ENCODE data around the gene MLH3.

DNA sequence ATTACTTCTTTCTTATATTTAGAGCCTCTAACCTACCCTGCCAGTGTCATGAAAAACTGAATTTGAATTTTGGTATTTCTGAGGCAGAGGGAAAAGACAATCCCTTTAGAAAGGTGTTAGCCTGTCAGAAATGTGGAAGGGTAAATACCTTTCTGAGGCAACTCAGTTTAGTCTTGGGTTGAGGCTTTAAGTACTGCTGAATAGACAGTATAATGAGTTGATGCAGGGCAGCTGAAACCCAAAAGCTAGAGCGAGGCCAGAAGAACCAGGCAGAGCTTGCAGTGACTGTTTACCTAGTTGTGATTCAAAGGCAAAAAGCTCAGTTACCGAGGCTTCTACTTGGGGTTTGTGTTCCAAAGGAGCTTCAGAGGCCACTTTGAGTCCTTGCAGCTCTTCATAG lies 36.9 kb upstream of the MLH3 start:
- TF ChIP-seq, protein P1, sequence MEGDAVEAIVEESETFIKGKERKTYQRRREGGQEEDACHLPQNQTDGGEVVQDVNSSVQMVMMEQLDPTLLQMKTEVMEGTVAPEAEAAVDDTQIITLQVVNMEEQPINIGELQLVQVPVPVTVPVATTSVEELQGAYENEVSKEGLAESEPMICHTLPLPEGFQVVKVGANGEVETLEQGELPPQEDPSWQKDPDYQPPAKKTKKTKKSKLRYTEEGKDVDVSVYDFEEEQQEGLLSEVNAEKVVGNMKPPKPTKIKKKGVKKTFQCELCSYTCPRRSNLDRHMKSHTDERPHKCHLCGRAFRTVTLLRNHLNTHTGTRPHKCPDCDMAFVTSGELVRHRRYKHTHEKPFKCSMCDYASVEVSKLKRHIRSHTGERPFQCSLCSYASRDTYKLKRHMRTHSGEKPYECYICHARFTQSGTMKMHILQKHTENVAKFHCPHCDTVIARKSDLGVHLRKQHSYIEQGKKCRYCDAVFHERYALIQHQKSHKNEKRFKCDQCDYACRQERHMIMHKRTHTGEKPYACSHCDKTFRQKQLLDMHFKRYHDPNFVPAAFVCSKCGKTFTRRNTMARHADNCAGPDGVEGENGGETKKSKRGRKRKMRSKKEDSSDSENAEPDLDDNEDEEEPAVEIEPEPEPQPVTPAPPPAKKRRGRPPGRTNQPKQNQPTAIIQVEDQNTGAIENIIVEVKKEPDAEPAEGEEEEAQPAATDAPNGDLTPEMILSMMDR (IDR thresholded peaks at IDR 0.05) = no peak
- no peak for TF ChIP-seq POLR2A (IDR thresholded peaks at IDR 0.05; ENCODE audit: low read depth)

All from esophagus muscularis mucosa (tissue), 3 donors.